HG03108 (cell line): ENCODE results near the gene PHF21A.

ENCODE experiments used
- ATAC-seq: cut with Tn5 transposase; IDR thresholded peaks from one replicate; pipeline ENCODE4 v1.9.1; 2021; ENCODE audit warnings: moderate library complexity; ENCODE audit not compliant: unreplicated experiment

Gene PHF21A

GRCh38 chr11:45924036-45924915, 197.0 kb downstream of the PHF21A start:
- ATAC-seq = no peak

DNA sequence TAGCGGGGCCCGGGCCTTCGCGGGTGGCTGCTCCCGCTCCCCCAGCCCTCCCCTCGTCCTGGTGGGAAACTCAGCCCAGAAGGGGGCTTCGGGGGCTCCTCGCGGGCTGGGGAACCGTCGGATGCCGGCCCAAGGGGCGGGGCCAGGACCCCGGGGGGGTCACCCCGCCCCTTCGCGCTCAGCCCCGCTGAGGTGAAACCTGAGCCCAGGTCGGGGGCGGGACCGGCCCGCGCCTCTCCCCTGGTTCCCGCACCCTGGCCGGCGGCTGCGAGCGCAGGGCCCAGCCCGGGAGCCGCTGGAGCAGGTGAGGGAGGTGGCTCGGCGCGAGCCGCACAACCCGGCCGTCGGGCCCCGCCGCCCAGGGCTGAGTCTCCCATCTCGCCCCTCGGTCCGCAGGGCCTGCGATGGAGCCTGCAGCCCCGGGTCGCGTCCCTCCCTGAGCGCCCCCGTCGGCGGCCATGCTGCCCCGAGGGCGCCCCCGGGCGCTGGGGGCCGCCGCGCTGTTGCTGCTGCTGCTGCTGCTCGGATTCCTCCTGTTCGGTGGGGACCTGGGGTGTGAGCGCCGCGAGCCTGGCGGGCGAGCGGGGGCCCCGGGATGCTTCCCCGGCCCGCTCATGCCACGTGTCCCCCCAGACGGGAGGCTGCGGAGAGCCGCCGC, 198.7 kb downstream of the PHF21A start, which contains the start of gene LARGE2:
TSS of gene LARGE2 (plus strand) at position 232 of the 658 bp plus-strand sequence. CDS start at position 459, 227 bp downstream.
- ATAC-seq = no peak

- no peak for ATAC-seq
Observed at GRCh38 chr11:45921561-45922424, 199.5 kb downstream of the PHF21A start.

- no peak for ATAC-seq
Observed at GRCh38 chr11:45920531-45921477, 200.4 kb downstream of the PHF21A start.

DNA sequence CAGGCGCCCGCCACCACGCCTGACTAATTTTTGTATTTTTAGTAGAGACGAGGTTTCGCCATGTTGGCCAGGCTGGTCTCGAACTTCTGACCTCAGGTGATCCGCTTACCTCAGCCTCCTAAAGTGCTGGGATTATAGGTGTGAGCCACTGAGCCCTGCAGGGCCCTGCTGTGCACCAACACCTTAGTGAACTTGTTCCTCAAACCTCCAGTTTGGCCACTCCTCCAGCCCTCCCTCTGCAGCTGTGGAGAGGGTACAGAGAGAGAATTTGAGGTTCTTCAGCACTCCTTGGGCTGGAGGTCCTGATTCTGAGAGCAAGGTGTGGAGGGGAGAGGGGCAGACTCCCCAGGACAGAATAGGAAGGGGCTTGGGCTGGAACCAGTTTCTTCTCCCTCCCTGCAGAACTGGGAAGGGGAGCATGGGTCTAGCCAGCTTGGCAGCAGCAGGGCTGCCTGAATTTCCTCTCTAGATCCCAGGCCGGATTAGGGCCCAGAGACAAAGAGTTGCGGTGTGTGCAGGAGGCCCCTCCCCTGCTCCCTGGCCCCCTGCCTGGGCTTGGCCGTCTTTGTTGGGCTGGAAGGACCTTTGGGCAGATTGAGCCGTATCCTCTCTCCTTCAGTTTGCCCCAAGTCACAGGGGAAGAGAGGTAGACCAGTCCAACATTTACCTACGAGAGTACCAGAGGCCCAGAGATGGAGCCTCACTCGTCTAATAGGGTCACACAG, 201.3 kb downstream of the PHF21A start:
- no peak for ATAC-seq

DNA sequence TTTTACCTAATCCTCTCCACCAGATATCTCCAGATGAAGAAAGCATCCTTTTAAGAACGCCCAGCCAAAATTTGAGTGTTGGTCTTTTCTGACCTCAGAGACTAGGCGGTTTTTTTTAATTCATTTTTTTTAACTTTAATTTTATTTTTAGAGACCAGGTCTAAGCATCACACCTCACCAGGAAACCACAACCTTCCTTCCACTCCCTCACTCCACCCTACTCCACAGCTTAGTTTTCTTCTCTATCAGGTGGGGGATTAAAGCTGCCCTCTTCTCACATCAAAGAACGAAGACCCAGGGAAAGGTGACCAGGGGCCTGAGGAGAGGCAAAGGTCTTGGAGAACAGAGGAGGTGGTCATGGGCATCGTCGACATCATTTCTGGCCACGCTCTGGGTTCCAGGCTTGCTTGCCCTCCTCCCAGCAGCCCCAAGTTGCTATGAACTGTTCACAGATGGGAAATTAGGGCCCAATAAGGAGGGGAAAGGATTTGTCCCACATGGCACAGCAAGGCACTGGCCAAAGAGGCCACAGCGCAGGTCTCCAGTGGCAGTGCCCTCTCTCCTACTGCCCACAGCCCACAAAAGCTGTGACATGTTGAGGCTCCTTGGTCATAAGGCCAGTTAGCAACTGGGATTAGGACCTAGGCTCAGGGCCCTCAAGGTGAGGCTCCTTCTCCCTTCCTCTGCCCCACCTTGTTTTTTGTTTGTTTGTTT, 202.1 kb downstream of the PHF21A start:
- no peak for ATAC-seq

GRCh38 chr11:45918331-45918941, 202.8 kb downstream of the PHF21A start:
- ATAC-seq = peak; percentile 38

DNA sequence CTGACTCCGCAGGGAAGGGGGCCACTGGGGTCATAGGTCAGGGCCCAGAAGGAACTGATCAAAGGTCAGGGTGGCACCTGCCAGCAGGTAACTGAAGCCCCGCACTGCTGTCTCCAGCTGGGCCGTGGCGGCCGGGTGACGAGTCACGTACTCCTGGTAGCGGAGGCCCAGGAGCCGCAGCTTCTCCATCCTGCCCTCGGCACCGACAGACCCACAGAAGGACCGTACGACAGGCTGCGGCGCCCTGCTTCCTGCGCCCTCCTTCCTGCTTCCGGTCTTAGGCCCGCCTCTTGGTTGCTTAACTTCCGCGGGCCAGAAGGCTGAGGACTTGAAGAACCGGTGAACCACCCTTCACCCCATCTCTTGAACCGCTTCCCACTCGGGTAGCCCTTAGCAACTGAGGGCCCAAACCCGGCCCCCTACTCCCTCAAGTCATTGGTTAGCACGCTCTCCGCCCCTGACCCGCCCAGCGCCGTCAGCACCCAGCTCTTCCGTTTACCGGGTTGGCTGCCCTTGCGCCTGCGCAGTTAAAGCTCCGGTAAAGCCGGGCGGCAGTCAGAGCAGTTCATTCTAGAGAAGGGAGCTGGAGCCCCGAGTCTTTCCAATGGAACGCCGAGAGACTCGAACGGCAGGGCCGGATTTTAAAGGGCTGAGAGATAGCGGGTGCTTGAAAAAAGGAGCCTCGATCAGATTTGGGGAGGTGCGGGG, 203.5 kb downstream of the PHF21A start, which contains the start of gene PEX16:
TSS of gene PEX16 (minus strand) at position 255 of the 708 bp plus-strand sequence. CDS start at position 189, 66 bp downstream.
- peak; percentile 85 for ATAC-seq

DNA sequence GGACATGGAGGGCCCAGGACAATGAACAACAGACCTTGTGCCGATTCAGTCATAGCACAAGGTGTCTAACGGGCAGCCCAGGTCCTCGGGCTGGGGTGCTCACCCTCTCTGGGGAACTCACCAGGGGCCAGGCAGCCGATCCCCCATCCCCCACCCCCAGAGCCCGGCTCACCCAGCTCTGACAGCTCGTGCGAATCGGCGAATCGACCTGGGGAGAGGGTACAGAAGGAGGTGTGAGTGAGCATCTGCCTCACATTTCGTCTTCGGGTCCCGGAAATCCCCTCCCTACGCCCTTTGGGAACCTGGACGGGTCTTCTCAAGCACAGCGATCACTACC, 204.0 kb downstream of the PHF21A start:
- ATAC-seq = no peak

DNA sequence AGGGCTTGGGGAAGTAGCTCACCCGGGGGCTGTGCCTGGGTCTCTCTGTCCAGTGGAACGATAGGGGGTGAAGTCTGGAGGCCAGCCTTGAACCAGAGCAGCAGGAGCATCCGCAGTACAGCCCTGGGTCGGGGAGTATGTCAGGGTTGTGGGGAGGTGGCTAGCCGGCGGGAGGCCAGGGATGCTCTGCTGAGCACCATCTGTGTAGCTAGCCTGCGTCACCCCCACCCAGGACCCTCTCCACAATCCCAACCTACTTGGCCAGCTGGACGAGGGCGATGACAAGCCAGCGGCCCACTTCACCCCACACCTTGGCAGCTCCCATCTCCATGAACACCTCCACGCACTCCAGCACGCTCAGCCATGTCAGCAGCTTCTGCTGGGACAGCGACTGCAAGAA, 205.8 kb downstream of the PHF21A start:
- no peak for ATAC-seq

DNA sequence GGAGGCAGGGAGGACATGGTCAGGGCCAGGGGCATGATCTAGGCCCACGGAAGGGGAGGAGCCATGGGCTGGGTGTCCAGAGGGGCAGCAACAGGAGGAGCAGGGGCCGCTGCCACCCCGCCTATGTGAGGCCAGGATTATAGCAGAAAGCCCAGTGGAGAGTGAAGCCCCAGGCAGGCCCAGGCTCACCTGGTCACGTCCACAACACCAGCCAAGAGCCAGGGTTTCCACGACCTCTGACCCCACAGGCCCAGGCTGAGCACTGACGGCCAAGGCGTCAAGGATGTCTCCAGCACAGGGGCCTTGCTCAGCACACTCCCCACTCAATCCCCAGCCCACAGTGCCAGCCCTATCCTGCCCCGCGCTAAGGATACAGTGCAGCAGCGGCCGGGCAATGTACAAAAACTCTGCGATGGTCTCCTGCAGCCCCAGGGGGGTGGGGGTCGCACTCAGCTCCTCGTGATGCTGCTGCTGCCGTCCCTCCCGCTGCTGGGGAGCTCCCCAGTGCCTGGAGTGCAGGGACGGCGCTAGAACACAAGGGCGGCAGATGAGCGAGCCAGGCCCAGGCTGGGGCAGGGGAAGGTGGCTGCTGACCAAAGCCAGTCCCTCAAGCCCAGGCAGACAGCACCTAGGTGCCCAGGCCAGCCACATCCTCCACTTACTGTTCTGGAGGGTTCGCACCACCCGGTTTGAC, 207.2 kb downstream of the PHF21A start:
- no peak for ATAC-seq

DNA sequence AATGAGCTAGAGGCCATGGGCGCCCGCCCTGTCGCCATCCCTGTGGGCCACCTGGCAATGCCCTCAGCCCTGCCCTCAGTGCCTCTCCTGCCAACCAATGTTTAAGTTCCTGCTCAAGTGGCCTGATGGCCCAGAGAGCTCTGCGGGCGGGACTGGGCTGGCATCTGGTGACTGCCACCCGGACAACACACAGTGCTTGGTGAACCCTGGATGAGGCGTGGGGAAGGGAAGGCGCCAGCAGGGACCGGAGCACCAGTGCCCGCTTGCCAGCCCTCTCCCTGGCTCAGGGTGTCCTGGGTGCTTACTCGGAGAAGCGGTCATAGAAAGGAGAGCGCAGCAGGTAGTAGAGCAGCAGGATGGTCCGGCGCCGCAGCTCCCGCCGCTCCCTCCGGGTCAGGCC, 207.7 kb downstream of the PHF21A start:
- no peak for ATAC-seq

- no peak for ATAC-seq
Observed at GRCh38 chr11:45910623-45911022, 210.6 kb downstream of the PHF21A start.

- ATAC-seq = no peak
Observed at GRCh38 chr11:45909594-45910475, 211.4 kb downstream of the PHF21A start.

DNA sequence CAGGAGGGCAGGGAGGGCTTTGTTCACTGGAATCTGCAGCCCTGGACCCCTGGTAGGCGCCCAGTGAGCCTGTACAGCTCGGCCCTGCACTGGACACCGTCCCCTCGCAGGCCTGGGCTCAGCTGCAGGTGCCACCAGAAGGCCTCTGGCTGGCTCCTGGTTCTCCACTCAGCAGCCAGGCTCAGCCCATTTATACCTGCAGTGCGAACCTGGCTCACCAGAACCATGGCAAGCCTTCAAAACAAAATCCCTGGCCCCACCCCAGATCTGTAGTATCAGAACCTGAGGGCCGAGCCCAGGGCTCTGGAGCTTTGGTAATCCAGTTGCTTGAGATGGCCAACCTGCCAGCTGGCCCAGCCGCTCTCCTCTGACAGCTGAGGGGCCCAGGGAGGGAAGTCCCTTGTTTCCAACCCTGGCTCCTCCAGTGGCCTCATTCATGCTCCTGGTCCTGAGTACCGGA, 213.3 kb downstream of the PHF21A start:
- ATAC-seq = no peak

DNA sequence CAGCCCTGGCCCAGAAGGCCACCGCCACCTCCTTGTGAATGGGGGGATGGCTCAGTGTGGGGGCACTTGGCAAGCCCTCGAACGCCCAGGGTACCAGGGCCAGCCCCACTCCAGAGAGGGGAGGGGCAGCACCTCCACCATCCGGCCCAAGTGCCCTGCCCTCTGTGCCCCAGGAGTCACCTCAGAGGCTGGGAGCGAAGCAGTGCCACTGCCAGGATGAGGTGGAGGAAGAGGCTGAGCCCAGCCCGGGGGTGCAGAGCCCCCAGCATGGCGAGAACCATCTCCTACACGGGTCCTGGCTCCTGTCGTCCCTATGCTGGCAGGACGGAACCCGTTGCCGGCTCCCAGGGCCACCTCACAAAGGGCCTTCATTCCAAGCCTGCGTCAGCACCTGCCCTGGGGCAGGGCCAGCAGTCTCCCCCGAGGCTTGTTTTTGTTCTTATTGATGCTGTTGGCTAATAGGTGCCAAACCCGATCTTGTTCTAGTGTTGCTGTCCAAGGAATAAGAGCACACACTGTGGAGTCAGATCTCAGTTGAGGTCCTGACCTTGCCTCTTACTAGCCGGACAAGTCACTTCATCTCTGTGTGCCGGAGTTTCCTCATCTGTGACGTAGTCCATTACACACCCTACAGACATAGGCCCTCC, 214.2 kb downstream of the PHF21A start, which contains the start of gene FREY1:
TSS of gene FREY1 (minus strand) at position 307 of the 647 bp plus-strand sequence. CDS start at position 281, 26 bp downstream.
- no peak for ATAC-seq
